ENCODE measurements around the gene CCDC92. TPM values are rescaled to one million over a fixed set of nuclear protein-coding genes. Genes with fewer than 3 reads are reported as not detected.

The CCDC92 gene
- total RNA-seq, 3 donors from 2014 or later (not counting 1 experiment from before 2014, with no cell fraction given), result 37.6 to 42.4 (median 39.1) TPM

- peak overlapping the region; percentile 96 for H3K4me3 Mint-ChIP-seq
- intact Hi-C loops (cut with micrococcal nuclease), result loop anchor here (2.0 to 5.0 kb wide), 2 partner anchors 21 to 36 kb away; no protein-coding TSS in a partner anchor
- peaks cover 11% of the 10 kb centered on the region for H3K4me1 ChIP-seq (ENCODE audit: control insufficient read depth, insufficient read depth, low read length)
- no peaks in the 10 kb centered on the region for H3K9me3 Mint-ChIP-seq
- ATAC-seq (peak in 1 of 3 donors; percentile 4), DNase-seq (peak; percentile 36 to 48)
- H3K36me3 ChIP-seq (ENCODE audit: control insufficient read depth, insufficient read depth, low read length), result peaks cover 9% of the 10 kb centered on the region
- H3K36me3 Mint-ChIP-seq, result no peaks in the 10 kb centered on the region
- TF ChIP-seq, protein P1, sequence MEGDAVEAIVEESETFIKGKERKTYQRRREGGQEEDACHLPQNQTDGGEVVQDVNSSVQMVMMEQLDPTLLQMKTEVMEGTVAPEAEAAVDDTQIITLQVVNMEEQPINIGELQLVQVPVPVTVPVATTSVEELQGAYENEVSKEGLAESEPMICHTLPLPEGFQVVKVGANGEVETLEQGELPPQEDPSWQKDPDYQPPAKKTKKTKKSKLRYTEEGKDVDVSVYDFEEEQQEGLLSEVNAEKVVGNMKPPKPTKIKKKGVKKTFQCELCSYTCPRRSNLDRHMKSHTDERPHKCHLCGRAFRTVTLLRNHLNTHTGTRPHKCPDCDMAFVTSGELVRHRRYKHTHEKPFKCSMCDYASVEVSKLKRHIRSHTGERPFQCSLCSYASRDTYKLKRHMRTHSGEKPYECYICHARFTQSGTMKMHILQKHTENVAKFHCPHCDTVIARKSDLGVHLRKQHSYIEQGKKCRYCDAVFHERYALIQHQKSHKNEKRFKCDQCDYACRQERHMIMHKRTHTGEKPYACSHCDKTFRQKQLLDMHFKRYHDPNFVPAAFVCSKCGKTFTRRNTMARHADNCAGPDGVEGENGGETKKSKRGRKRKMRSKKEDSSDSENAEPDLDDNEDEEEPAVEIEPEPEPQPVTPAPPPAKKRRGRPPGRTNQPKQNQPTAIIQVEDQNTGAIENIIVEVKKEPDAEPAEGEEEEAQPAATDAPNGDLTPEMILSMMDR (IDR thresholded peaks at IDR 0.05), result no peak
- WGBS (ENCODE audit: insufficient coverage), result 3% methylated on average over 69 of the region's 69 CpGs
- peak overlapping the region; percentile 51 for H3K4me3 ChIP-seq (ENCODE audit: low read length)
- H3K27ac Mint-ChIP-seq, result peak overlapping the region; percentile 88 to 93
- H3K27me3 ChIP-seq (ENCODE audit: control insufficient read depth, insufficient read depth, low read length), result no peaks in the 10 kb centered on the region
- peak overlapping the region; percentile 4 for H3K27ac ChIP-seq (ENCODE audit: low read length)
- H3K27me3 Mint-ChIP-seq (ENCODE audit: low read depth in 2 of 2), result no peaks in the 10 kb centered on the region
- H3K9me3 ChIP-seq (ENCODE audit: control insufficient read depth, insufficient read depth, low read length), result no peaks in the 10 kb centered on the region
- peaks cover 36 to 39% of the 10 kb centered on the region in 2 donors for H3K4me1 Mint-ChIP-seq
Measured at GRCh38 chr12:123973552-123974341, 1.1 kb upstream of the CCDC92 start.

DNA sequence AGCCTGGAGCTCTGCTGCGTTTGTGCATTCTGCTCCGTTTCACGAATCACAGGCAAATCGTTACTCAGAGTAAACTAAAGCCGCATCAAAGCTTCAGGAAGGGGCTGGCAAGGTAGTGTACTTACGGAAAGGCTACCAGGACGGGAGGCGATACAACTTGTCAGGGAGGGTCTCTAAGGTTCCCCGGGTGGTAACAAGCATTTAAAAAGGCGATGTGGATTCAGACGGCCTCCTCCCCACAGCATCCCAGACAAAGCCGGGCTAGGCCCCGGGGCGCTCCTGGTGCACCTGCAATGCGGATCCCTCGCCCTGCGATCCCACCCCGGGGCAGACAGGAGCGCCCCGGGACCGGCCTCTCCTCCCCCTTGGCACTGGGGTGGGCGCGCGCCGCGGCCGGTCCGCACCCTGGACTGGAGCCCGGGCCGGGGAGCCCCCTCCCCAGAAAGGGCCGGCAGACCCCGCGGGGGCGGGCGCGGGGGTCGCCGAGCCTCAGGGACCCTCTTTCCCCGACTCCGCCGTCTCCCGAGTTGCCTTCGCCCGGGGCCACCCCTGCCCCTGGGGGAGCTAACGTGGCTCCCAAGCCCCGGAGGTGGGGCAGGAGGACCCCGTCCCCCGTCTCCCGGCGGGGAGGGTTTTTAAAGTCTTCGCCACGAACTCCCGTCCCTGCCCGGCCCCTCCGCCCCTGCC is 718 bp downstream of the CCDC92 start:
- DNase-seq, result peak; percentile 21 to 67
- Mint-ChIP-seq H3K4me1 (peaks cover 38 to 39% of the 10 kb centered on the region in 2 donors), H3K4me3 (peak overlapping the region; percentile 94), H3K36me3 (no peaks in the 10 kb centered on the region), H3K27ac (peak overlapping the region; percentile 85 to 93), H3K27me3 (ENCODE audit: low read depth in 2 of 2) (no peaks in the 10 kb centered on the region), H3K9me3 (no peaks in the 10 kb centered on the region)
- ATAC-seq, result no peak
- Histone ChIP-seq H3K9me3 (ENCODE audit: control insufficient read depth, insufficient read depth, low read length) (no peaks in the 10 kb centered on the region), H3K4me1 (ENCODE audit: control insufficient read depth, insufficient read depth, low read length) (peaks cover 11% of the 10 kb centered on the region), H3K27me3 (ENCODE audit: control insufficient read depth, insufficient read depth, low read length) (no peaks in the 10 kb centered on the region), H3K4me3 (ENCODE audit: low read length) (peak overlapping the region; percentile 60), H3K36me3 (ENCODE audit: control insufficient read depth, insufficient read depth, low read length) (peaks cover 3% of the 10 kb centered on the region), H3K27ac (ENCODE audit: low read length) (peak overlapping the region; percentile 59)
- under 1% methylated on average over 55 of the region's 55 CpGs for WGBS (ENCODE audit: insufficient coverage)
- TF ChIP-seq, protein P1 (IDR thresholded peaks at IDR 0.05), result no peak
- intact Hi-C loops (cut with micrococcal nuclease), result loop anchor here (2.0 to 5.0 kb wide), 2 partner anchors 23 to 35 kb away; no protein-coding TSS in a partner anchor

- Mint-ChIP-seq H3K4me3 (peak overlapping the region; percentile 94), H3K27me3 (ENCODE audit: low read depth in 2 of 2) (no peaks in the 10 kb centered on the region), H3K9me3 (no peaks in the 10 kb centered on the region), H3K36me3 (no peaks in the 10 kb centered on the region), H3K4me1 (peaks cover 39 to 42% of the 10 kb centered on the region in 2 donors), H3K27ac (peak overlapping the region; percentile 85 to 93)
- no peak for ATAC-seq
- H3K4me1 ChIP-seq (ENCODE audit: control insufficient read depth, insufficient read depth, low read length), result peaks cover 11% of the 10 kb centered on the region
- peak overlapping the region; percentile 60 for H3K4me3 ChIP-seq (ENCODE audit: low read length)
- TF ChIP-seq, protein P1 (IDR thresholded peaks at IDR 0.05), result no peak
- DNase-seq, result no peak
- H3K27me3 ChIP-seq (ENCODE audit: control insufficient read depth, insufficient read depth, low read length), result no peaks in the 10 kb centered on the region
- WGBS (ENCODE audit: insufficient coverage), result 47% methylated on average over 10 of the region's 10 CpGs
- no peaks in the 10 kb centered on the region for H3K9me3 ChIP-seq (ENCODE audit: control insufficient read depth, insufficient read depth, low read length)
- intact Hi-C loops (cut with micrococcal nuclease), result loop anchor here (5.0 kb wide), 1 partner anchor 34 kb away; no protein-coding TSS in a partner anchor
- H3K36me3 ChIP-seq (ENCODE audit: control insufficient read depth, insufficient read depth, low read length), result peaks cover 3% of the 10 kb centered on the region
- H3K27ac ChIP-seq (ENCODE audit: low read length), result peak overlapping the region; percentile 59
Measured at GRCh38 chr12:123971449-123971769, 1.2 kb downstream of the CCDC92 start.
